ENCODE results near the gene ADCY7.

DNA sequence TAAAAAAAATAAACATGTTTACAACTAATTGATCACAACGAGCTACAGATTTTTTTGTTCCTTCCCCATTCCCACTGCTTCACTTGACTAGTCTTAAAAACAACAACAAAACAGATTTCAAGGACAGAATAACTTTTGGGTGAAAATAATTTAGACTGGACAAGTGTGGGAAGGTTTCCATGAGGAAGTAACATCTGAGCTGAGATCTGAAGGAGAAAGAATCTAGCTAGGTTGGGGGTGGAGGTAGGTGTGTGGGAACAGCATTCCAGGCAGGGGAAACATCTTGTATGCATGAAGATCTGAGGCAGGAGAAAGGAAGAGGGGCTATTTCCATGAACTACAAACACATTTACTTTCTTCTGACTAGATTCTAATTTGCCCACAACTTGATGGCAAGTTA is 93.3 kb downstream of the ADCY7 start:
- TF ChIP-seq, protein P1, sequence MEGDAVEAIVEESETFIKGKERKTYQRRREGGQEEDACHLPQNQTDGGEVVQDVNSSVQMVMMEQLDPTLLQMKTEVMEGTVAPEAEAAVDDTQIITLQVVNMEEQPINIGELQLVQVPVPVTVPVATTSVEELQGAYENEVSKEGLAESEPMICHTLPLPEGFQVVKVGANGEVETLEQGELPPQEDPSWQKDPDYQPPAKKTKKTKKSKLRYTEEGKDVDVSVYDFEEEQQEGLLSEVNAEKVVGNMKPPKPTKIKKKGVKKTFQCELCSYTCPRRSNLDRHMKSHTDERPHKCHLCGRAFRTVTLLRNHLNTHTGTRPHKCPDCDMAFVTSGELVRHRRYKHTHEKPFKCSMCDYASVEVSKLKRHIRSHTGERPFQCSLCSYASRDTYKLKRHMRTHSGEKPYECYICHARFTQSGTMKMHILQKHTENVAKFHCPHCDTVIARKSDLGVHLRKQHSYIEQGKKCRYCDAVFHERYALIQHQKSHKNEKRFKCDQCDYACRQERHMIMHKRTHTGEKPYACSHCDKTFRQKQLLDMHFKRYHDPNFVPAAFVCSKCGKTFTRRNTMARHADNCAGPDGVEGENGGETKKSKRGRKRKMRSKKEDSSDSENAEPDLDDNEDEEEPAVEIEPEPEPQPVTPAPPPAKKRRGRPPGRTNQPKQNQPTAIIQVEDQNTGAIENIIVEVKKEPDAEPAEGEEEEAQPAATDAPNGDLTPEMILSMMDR (IDR thresholded peaks at IDR 0.05): no peak
- TF ChIP-seq POLR2A (IDR thresholded peaks at IDR 0.05): no peak

All from right lobe of liver (tissue), 4 donors.